ENCODE data around the gene ARID1B.

ARID1B gene

GRCh38 chr6:156776840-156777576 lies at the start of gene ARID1B:
Gene ARID1B, plus strand, starts transcription at chr6:156777378. Its CDS starts 303 bp downstream, at chr6:156777681.
- DNase-seq: peak; percentile 72 to 77

- no peak for DNase-seq
Measured at GRCh38 chr6:156727715-156728385, 49.3 kb upstream of the ARID1B start.

- no peak for DNase-seq
Measured at GRCh38 chr6:156729248-156729647, 47.9 kb upstream of the ARID1B start.

- no peak for DNase-seq
Measured at GRCh38 chr6:156731396-156731795, 45.8 kb upstream of the ARID1B start.

- no peak for DNase-seq
Measured at GRCh38 chr6:156735751-156736150, 41.4 kb upstream of the ARID1B start.

GRCh38 chr6:156740604-156741003 lies 36.6 kb upstream of the ARID1B start:
- no peak for DNase-seq

- no peak for DNase-seq
Measured at GRCh38 chr6:156741287-156742073, 35.7 kb upstream of the ARID1B start.

GRCh38 chr6:156747715-156748114 lies 29.5 kb upstream of the ARID1B start:
- no peak for DNase-seq

- no peak for DNase-seq
Measured at GRCh38 chr6:156748504-156748903, 28.7 kb upstream of the ARID1B start.

GRCh38 chr6:156752666-156753301 lies 24.4 kb upstream of the ARID1B start:
- no peak for DNase-seq

GRCh38 chr6:156756630-156757610 lies 20.3 kb upstream of the ARID1B start:
- DNase-seq: no peak

- DNase-seq: no peak
Measured at GRCh38 chr6:156757849-156758248, 19.3 kb upstream of the ARID1B start.

GRCh38 chr6:156760377-156760776 lies 16.8 kb upstream of the ARID1B start:
- no peak for DNase-seq

- DNase-seq: no peak
Measured at GRCh38 chr6:156762547-156762946, 14.6 kb upstream of the ARID1B start.

GRCh38 chr6:156765117-156765516 lies 12.1 kb upstream of the ARID1B start:
- no peak for DNase-seq

- DNase-seq: no peak
Measured at GRCh38 chr6:156767603-156768467, 9.3 kb upstream of the ARID1B start.

- no peak for DNase-seq
Measured at GRCh38 chr6:156771047-156771446, 6.1 kb upstream of the ARID1B start.

GRCh38 chr6:156771761-156772160 lies 5.4 kb upstream of the ARID1B start:
- no peak for DNase-seq

GRCh38 chr6:156773476-156773875 lies 3.7 kb upstream of the ARID1B start:
- DNase-seq: no peak

GRCh38 chr6:156773935-156774852 lies 3.0 kb upstream of the ARID1B start:
- DNase-seq: no peak
